Mesendoderm (in vitro differentiated cells): ENCODE results near the gene TREML4.

ENCODE experiments used
- DNase-seq: peaks from one replicate; pipeline ENCODE4 v3.0.0; 2013
- H2AK5ac ChIP-seq: 2 replicates; pipeline ENCODE4 v1.6.1; 2013; ENCODE audit warnings: low read length, inconsistent platforms
- H2BK120ac ChIP-seq: 2 replicates; pipeline ENCODE4 v1.6.1; 2013; ENCODE audit warnings: low read depth, mild to moderate bottlenecking, low read length, moderate library complexity, mixed read lengths
- H2BK15ac ChIP-seq: replicated peaks from 2 replicates; pipeline ENCODE4 v1.6.1; 2013; ENCODE audit warnings: low read depth, mild to moderate bottlenecking, moderate library complexity
- H2BK5ac ChIP-seq: 2 replicates; pipeline ENCODE4 v1.6.1; 2013; ENCODE audit warnings: low read length, inconsistent platforms
- H3K18ac ChIP-seq: 2 replicates; pipeline ENCODE4 v1.6.1; 2013; ENCODE audit warnings: mild to moderate bottlenecking, low read length, mixed read lengths
- H3K23ac ChIP-seq: one replicate; pipeline ENCODE4 v1.6.1; 2013; ENCODE audit warnings: low read length
- H3K27ac ChIP-seq: 2 replicates; pipeline ENCODE4 v1.5.1; 2013; ENCODE audit warnings: low read depth, mild to moderate bottlenecking, inconsistent platforms, low read length, moderate library complexity
- H3K27me3 ChIP-seq: 2 replicates; pipeline ENCODE4 v1.6.1; 2013; ENCODE audit warnings: low read length, control low read depth, mild to moderate bottlenecking, inconsistent platforms; ENCODE audit not compliant: insufficient read depth, poor library complexity
- H3K36me3 ChIP-seq: 2 replicates; pipeline ENCODE4 v1.6.1; 2013; ENCODE audit warnings: low read length, inconsistent platforms; ENCODE audit not compliant: control insufficient read depth, insufficient read depth
- H3K4ac ChIP-seq: one replicate; pipeline ENCODE4 v1.6.1; 2013; ENCODE audit warnings: low read depth, mild to moderate bottlenecking, low read length, moderate library complexity
- H3K4me1 ChIP-seq: 2 replicates; pipeline ENCODE4 v1.6.1; 2013; ENCODE audit warnings: low read depth, low read length, inconsistent platforms; ENCODE audit not compliant: control insufficient read depth
- H3K4me2 ChIP-seq: 2 replicates; pipeline ENCODE4 v1.6.1; 2013; ENCODE audit warnings: low read length
- H3K4me3 ChIP-seq: 2 replicates; pipeline ENCODE4 v1.5.1; 2013; ENCODE audit warnings: mild to moderate bottlenecking, low read length
- H3K56ac ChIP-seq: one replicate; pipeline ENCODE4 v1.6.1; 2013; ENCODE audit warnings: low read length
- H3K79me1 ChIP-seq: 2 replicates; pipeline ENCODE4 v1.6.1; 2013; ENCODE audit warnings: low read length, inconsistent platforms
- H3K79me2 ChIP-seq: 2 replicates; pipeline ENCODE4 v1.6.1; 2013; ENCODE audit warnings: mild to moderate bottlenecking, low read length; ENCODE audit not compliant: control insufficient read depth, insufficient read depth
- H3K9ac ChIP-seq: 2 replicates; pipeline ENCODE4 v1.6.1; 2013; ENCODE audit warnings: low read length, inconsistent platforms
- H4K5ac ChIP-seq: one replicate; pipeline ENCODE4 v1.6.1; 2013; ENCODE audit warnings: low read length
- H4K8ac ChIP-seq: one replicate; pipeline ENCODE4 v1.6.1; 2013; ENCODE audit warnings: low read depth, mild to moderate bottlenecking, control low read depth, low read length, moderate library complexity
- WGBS: extraction: QIAGEN DNeasy Blood & Tissue Kit; methylation state at CpG from one replicate; pipeline ENCODE4 v1.1.7; 2013; ENCODE audit warnings: low lambda C conversion rate, missing lambda C conversion rate; ENCODE audit not compliant: insufficient coverage; ENCODE audit errors: extremely low coverage; 5-methylcytosine and 5-hydroxymethylcytosine counted together

Gene TREML4

DNA sequence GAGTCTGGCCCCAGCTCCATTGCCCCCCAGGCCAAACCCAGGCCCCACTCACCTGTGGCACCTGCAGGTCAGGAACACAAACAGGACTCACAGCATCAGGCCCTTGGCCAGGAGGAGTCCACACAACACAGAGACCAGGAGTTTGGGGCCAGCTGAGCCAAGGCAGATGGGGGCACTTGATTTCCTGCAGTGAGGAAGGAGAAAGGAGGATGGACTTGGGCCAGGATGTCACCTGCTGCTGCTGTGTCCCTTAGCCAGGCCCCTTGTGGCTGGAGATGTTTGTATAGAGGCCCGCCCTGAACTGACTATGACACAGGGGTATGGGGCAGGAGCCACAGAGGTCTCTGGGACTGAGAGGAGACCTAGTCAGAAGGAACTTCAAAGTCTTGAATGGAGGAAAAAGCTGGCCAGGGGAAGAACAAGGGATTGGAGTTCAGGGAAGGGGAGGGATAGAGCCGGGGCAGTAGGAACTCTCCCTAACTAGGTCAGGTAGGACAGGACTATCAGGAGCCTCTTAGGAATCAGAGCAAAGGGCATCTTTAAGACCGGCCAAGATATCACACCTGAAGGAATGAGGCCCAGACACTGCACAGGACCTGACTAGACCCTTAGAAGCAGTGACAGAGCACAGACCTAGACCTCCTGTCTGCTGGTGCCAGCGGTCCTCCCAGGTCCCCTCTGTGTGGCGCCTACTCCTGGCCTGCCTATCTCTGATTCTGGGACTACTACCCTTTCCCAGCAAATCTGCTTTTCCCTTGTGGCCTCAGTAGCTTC, 18.4 kb upstream of the TREML4 start:
- H4K8ac ChIP-seq: no peak overlapping the region
- H4K5ac ChIP-seq: no peak overlapping the region
- H3K9ac ChIP-seq: no peak overlapping the region
- no peak overlapping the region for H2BK5ac ChIP-seq
- H3K4me1 ChIP-seq: no peaks in the 10 kb centered on the region
- WGBS: no CpG with 5 or more reads among the region's 5 CpGs
- H3K56ac ChIP-seq: no peak overlapping the region
- H3K18ac ChIP-seq: no peak overlapping the region
- H3K23ac ChIP-seq: no peak overlapping the region
- H3K79me1 ChIP-seq: no peaks in the 10 kb centered on the region
- H2BK15ac ChIP-seq: no peak overlapping the region
- no peaks in the 10 kb centered on the region for H3K79me2 ChIP-seq
- H3K4me2 ChIP-seq: no peak overlapping the region
- no peak for DNase-seq
- H3K27ac ChIP-seq: no peak overlapping the region
- no peak overlapping the region for H3K4ac ChIP-seq
- H2AK5ac ChIP-seq: no peak overlapping the region
- H3K4me3 ChIP-seq: no peak overlapping the region
- no peak overlapping the region for H2BK120ac ChIP-seq
- H3K36me3 ChIP-seq: no peaks in the 10 kb centered on the region
- H3K27me3 ChIP-seq: no peaks in the 10 kb centered on the region

DNA sequence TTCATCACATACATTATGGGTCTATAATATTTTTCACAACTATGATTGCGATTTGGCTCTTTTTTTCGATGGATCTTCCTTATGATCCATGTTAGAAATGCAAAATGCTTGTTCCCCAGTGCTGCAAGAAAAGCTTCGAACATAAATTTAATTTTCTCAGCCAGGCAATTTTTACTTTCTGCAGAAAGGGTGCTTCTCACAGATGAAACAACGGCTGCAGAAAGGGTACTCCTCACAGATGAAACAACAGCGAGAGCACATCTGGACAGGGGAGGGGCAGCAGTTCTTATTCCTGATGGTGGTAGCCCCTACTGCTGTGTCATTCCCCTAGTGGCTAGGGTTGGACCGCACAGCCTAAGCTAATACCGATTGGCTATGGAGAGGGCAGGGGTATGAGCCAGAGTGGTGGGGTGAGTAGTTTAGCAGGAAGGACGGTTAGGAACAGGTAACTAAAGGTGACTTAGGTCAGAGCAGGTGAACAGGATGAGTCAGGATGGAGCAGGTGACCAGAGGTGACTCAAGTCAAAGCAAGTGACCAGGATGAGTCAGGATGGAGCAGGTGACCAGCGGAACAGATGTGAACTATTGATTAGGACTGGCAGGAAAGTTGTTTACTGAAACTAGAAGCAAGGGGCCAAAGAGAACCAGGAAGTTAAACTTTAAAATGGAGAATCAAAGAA, 13.4 kb upstream of the TREML4 start:
- Histone ChIP-seq H3K56ac (no peak overlapping the region), H3K18ac (no peak overlapping the region), H3K36me3 (no peaks in the 10 kb centered on the region), H3K79me2 (no peaks in the 10 kb centered on the region), H3K27ac (no peak overlapping the region), H3K4ac (no peak overlapping the region), H4K8ac (no peak overlapping the region), H3K79me1 (no peaks in the 10 kb centered on the region), H2BK15ac (no peak overlapping the region), H3K27me3 (no peaks in the 10 kb centered on the region), H3K4me2 (no peak overlapping the region), H2AK5ac (no peak overlapping the region), H4K5ac (no peak overlapping the region), H2BK120ac (no peak overlapping the region), H2BK5ac (no peak overlapping the region), H3K4me1 (no peaks in the 10 kb centered on the region), H3K4me3 (no peak overlapping the region), H3K23ac (no peak overlapping the region), H3K9ac (no peak overlapping the region)
- no peak for DNase-seq
- no CpG with 5 or more reads among the region's 9 CpGs for WGBS

DNA sequence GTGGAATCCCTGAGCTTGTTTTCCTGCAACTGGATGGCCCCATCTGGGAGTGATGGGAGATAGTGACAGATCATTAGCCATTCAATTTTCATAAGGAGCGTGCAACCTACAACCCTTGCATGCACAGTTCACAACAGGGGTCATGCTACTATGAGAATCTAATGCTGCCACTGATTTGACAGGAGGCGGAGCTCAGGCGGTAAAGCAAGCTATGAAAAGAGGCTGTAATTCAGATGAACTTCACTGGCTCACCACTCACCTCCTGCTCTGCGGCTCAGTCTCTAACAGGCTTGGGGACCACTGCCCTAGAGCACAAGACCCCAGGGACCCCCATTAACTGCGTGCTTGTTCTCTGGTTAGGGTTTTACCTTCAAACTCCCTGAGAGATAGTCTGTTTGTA, 12.4 kb upstream of the TREML4 start:
- Histone ChIP-seq H3K56ac (no peak overlapping the region), H3K4me2 (no peak overlapping the region), H2BK5ac (no peak overlapping the region), H3K27ac (no peak overlapping the region), H3K27me3 (no peaks in the 10 kb centered on the region), H2BK120ac (no peak overlapping the region), H4K5ac (no peak overlapping the region), H3K9ac (no peak overlapping the region), H3K23ac (no peak overlapping the region), H3K79me2 (no peaks in the 10 kb centered on the region), H3K4ac (no peak overlapping the region), H4K8ac (no peak overlapping the region), H3K18ac (no peak overlapping the region), H3K79me1 (no peaks in the 10 kb centered on the region), H3K36me3 (no peaks in the 10 kb centered on the region), H3K4me1 (no peaks in the 10 kb centered on the region), H2BK15ac (no peak overlapping the region), H3K4me3 (no peak overlapping the region), H2AK5ac (no peak overlapping the region)
- WGBS: no CpG with 5 or more reads among the region's 5 CpGs
- DNase-seq: no peak

- H3K56ac ChIP-seq: no peak overlapping the region
Observed at GRCh38 chr6:41216616-41217015, 11.5 kb upstream of the TREML4 start.

DNA sequence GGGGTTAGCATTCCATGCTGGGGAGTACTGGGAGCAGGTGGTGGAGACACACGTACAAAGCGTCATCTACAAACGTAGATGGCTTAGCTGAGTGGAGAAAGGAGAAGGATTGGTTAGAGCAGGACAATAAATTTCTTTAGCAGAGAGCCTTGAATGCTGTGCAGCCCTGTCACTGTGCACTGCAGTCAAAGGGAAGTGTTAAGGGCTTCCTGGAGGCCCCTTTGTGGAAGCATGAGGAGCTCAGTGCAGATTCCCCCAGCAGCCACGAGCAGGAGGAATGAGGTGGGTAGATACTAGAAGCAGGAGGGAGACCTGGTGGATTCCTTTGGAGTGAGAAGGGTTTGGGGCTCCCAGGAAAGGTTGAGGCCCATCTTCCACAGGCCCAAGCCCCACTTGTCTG, 6.1 kb upstream of the TREML4 start:
- H3K27me3 ChIP-seq: no peaks in the 10 kb centered on the region
- H2BK120ac ChIP-seq: no peak overlapping the region
- H2BK15ac ChIP-seq: no peak overlapping the region
- H3K36me3 ChIP-seq: no peaks in the 10 kb centered on the region
- no peak overlapping the region for H4K5ac ChIP-seq
- H3K79me1 ChIP-seq: no peaks in the 10 kb centered on the region
- no peak overlapping the region for H3K9ac ChIP-seq
- no peak overlapping the region for H3K4ac ChIP-seq
- WGBS: no CpG with 5 or more reads among the region's 4 CpGs
- no peak overlapping the region for H4K8ac ChIP-seq
- H3K23ac ChIP-seq: no peak overlapping the region
- H3K56ac ChIP-seq: no peak overlapping the region
- H3K18ac ChIP-seq: no peak overlapping the region
- no peak overlapping the region for H3K4me3 ChIP-seq
- no peak overlapping the region for H2AK5ac ChIP-seq
- H2BK5ac ChIP-seq: no peak overlapping the region
- no peaks in the 10 kb centered on the region for H3K79me2 ChIP-seq
- no peak overlapping the region for H3K4me2 ChIP-seq
- H3K4me1 ChIP-seq: no peaks in the 10 kb centered on the region
- no peak overlapping the region for H3K27ac ChIP-seq
- DNase-seq: no peak

More at GRCh38 chr6:41216616-41217015, 11.5 kb upstream of the TREML4 start:
- Histone ChIP-seq H3K18ac (no peak overlapping the region), H3K27ac (no peak overlapping the region), H4K8ac (no peak overlapping the region), H3K9ac (no peak overlapping the region), H3K23ac (no peak overlapping the region), H2BK120ac (no peak overlapping the region), H4K5ac (no peak overlapping the region), H3K4ac (no peak overlapping the region), H3K79me2 (no peaks in the 10 kb centered on the region), H3K79me1 (no peaks in the 10 kb centered on the region), H2AK5ac (no peak overlapping the region), H3K27me3 (no peaks in the 10 kb centered on the region), H2BK15ac (no peak overlapping the region), H3K36me3 (no peaks in the 10 kb centered on the region), H2BK5ac (no peak overlapping the region), H3K4me3 (no peak overlapping the region), H3K4me2 (no peak overlapping the region), H3K4me1 (no peaks in the 10 kb centered on the region)
- WGBS: no CpG with 5 or more reads among the region's 5 CpGs
- DNase-seq: no peak
